HEK293 (cell line): ENCODE results near the gene CHID1.
A peak's percentile ranks its signal among the peaks of the same experiment; 100 is the strongest.

Experiments
- ELK4 ChIP-seq: IDR thresholded peaks from 2 replicates; pipeline ENCODE4 v1.6.1; 2011; ENCODE audit warnings: mild to moderate bottlenecking, low read depth, low read length, borderline replicate concordance
- PRDM6 ChIP-seq: fragments of 450-650 bp; formaldehyde crosslinking; IDR thresholded peaks from 2 replicates; pipeline ENCODE4 v1.5.1; 2017; ENCODE audit warnings: missing biosample characterization, missing genetic modification characterization
- REPIN1 ChIP-seq: fragments of 450-650 bp; formaldehyde crosslinking; IDR thresholded peaks from 2 replicates; pipeline ENCODE4 v1.5.1; 2017; ENCODE audit warnings: missing biosample characterization, missing genetic modification characterization, low read depth
- SETDB1 ChIP-seq: IDR thresholded peaks from one replicate; pipeline ENCODE4 v1.6.1; 2017; ENCODE audit warnings: mild to moderate bottlenecking, low read length, moderate library complexity, mixed read lengths; ENCODE audit not compliant: insufficient read length
- YY1 ChIP-seq: fragments of 450-650 bp; formaldehyde crosslinking; IDR thresholded peaks from 2 replicates; pipeline ENCODE4 v1.5.1; 2018; ENCODE audit warnings: missing biosample characterization, missing genetic modification characterization
- ZBTB10 ChIP-seq: fragments of 450-650 bp; formaldehyde crosslinking; IDR thresholded peaks from 2 replicates; pipeline ENCODE4 v1.5.1; 2016; ENCODE audit warnings: missing biosample characterization, missing genetic modification characterization
- ZBTB11 ChIP-seq: fragments of 450-650 bp; formaldehyde crosslinking; conservative IDR thresholded peaks from 2 replicates; pipeline ENCODE4 v1.5.1; 2016; ENCODE audit warnings: low read depth, missing biosample characterization, missing genetic modification characterization
- ZBTB21 ChIP-seq: fragments of 450-650 bp; formaldehyde crosslinking; IDR thresholded peaks from 2 replicates; pipeline ENCODE4 v1.5.1; 2017; ENCODE audit warnings: missing biosample characterization, missing genetic modification characterization
- ZBTB44 ChIP-seq: fragments of 450-650 bp; IDR thresholded peaks from 2 replicates; pipeline ENCODE4 v1.5.1; 2018; ENCODE audit warnings: missing biosample characterization, mild to moderate bottlenecking, missing genetic modification characterization
- ZBTB7A ChIP-seq: fragments of 450-650 bp; formaldehyde crosslinking; IDR thresholded peaks from 2 replicates; pipeline ENCODE4 v1.5.1; 2016; ENCODE audit warnings: low read depth, missing biosample characterization, missing genetic modification characterization
- ZFHX2 ChIP-seq: fragments of 450-650 bp; formaldehyde crosslinking; conservative IDR thresholded peaks from 2 replicates; pipeline ENCODE4 v1.5.1; 2016; ENCODE audit warnings: missing biosample characterization, missing genetic modification characterization
- ZNF112 ChIP-seq: fragments of 450-650 bp; formaldehyde crosslinking; IDR thresholded peaks from 2 replicates; pipeline ENCODE4 v1.5.0; 2017; ENCODE audit warnings: missing biosample characterization, missing genetic modification characterization
- ZNF280C ChIP-seq: fragments of 450-650 bp; formaldehyde crosslinking; IDR thresholded peaks from 2 replicates; pipeline ENCODE4 v1.5.1; 2016; ENCODE audit warnings: missing biosample characterization, missing genetic modification characterization
- ZNF529 ChIP-seq: fragments of 450-650 bp; formaldehyde crosslinking; IDR thresholded peaks from 2 replicates; pipeline ENCODE4 v1.5.1; 2017; ENCODE audit warnings: missing genetic modification characterization, missing biosample characterization; ENCODE audit not compliant: insufficient replicate concordance
- ZNF561 ChIP-seq: fragments of 450-650 bp; IDR thresholded peaks from 2 replicates; pipeline ENCODE4 v1.5.1; 2018; ENCODE audit warnings: missing biosample characterization, missing genetic modification characterization, borderline replicate concordance
- ZNF600 ChIP-seq: fragments of 450-650 bp; formaldehyde crosslinking; IDR thresholded peaks from 2 replicates; pipeline ENCODE4 v1.5.1; 2016; ENCODE audit warnings: missing biosample characterization, missing genetic modification characterization
- ZNF626 ChIP-seq: fragments of 450-650 bp; sonication (Bioruptor Pico); formaldehyde crosslinking; IDR thresholded peaks from 2 replicates; pipeline ENCODE4 v1.5.1; 2018; ENCODE audit warnings: missing biosample characterization, missing genetic modification characterization, inconsistent platforms
- ZNF645 ChIP-seq: fragments of 450-650 bp; formaldehyde crosslinking; IDR thresholded peaks from 2 replicates; pipeline ENCODE4; 2016; ENCODE audit warnings: missing biosample characterization, missing genetic modification characterization
- ZNF843 ChIP-seq: fragments of 450-650 bp; formaldehyde crosslinking; IDR thresholded peaks from 2 replicates; pipeline ENCODE4 v1.5.1; 2016; ENCODE audit warnings: missing biosample characterization, missing genetic modification characterization
- ZSCAN18 ChIP-seq: fragments of 450-650 bp; formaldehyde crosslinking; IDR thresholded peaks from 2 replicates; pipeline ENCODE4 v1.5.1; 2016; ENCODE audit warnings: missing biosample characterization, missing genetic modification characterization
- ZSCAN30 ChIP-seq: fragments of 450-650 bp; IDR thresholded peaks from 2 replicates; pipeline ENCODE4 v1.5.1; 2018; ENCODE audit warnings: missing biosample characterization, mild to moderate bottlenecking, missing genetic modification characterization, moderate library complexity

The CHID1 gene

GRCh38 chr11:842370-843002 lies 68.1 kb downstream of the CHID1 start, which contains the start of the genes POLR2L and TSPAN4 (continued):
- TF ChIP-seq ZFHX2 (tag by site-specific recombination), result peak; percentile 50; the same call in 1 of the 2 replicates
- no peak for TF ChIP-seq ZNF112
- no peak for TF ChIP-seq ZNF600 (tag by site-specific recombination)
- no peak for TF ChIP-seq SETDB1
- no peak for TF ChIP-seq ZNF645 (tag by site-specific recombination)
- no peak for TF ChIP-seq ZBTB44 (tag by site-specific recombination)
- TF ChIP-seq ZBTB10 (tag by site-specific recombination), result no peak
- TF ChIP-seq ZNF529 (tag by site-specific recombination), result no peak
- TF ChIP-seq ZSCAN18 (tag by site-specific recombination), result 0 out of 2 replicates have a peak, but pooled peaks have one; percentile 60
- TF ChIP-seq PRDM6 (tag by site-specific recombination), result no peak
- no peak for TF ChIP-seq ZNF280C (tag by site-specific recombination)
- TF ChIP-seq ZBTB11 (tag by site-specific recombination), result no peak
- peak; percentile 42; the same call in 1 of the 2 replicates for TF ChIP-seq ZSCAN30 (tag by site-specific recombination)
- peak; percentile 92 for TF ChIP-seq ZNF561
- no peak for TF ChIP-seq REPIN1 (tag by site-specific recombination)
- no peak for TF ChIP-seq ELK4
- no peak for TF ChIP-seq ZBTB21 (tag by site-specific recombination)
- peak; percentile 63; the same call in 1 of the 2 replicates for TF ChIP-seq YY1 (tag by site-specific recombination)
- TF ChIP-seq ZBTB7A (tag by site-specific recombination), result no peak; the same call in 1 of the 2 replicates
- no peak for TF ChIP-seq ZNF626 (tag by site-specific recombination)
- no peak for TF ChIP-seq ZNF843 (tag by site-specific recombination)
